ENCODE results near the gene LAMC2.
"Not testable (repeated sequence)": the region's sequence is repeated elsewhere in the genome, so short reads cannot be mapped to it uniquely, and the experiment has no call there.

DNA sequence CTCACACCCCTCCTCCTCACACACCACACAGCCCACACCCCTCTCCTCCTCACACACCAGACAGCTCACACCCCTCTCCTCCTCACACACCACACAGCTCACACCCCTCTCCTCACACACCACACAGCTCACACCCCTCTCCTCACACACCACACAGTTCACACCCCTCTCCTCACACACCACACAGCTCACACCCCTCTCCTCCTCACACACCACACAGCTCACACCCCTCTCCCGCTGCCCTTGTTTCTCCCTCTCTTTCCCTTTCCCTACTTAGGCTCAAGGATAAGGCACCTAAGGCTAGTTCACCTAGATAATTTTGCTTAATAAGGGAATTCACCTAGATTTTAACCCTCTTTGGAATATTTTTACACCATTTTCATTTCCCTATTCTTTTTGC is 36.0 kb upstream of the LAMC2 start:
- TF ChIP-seq, protein P1, sequence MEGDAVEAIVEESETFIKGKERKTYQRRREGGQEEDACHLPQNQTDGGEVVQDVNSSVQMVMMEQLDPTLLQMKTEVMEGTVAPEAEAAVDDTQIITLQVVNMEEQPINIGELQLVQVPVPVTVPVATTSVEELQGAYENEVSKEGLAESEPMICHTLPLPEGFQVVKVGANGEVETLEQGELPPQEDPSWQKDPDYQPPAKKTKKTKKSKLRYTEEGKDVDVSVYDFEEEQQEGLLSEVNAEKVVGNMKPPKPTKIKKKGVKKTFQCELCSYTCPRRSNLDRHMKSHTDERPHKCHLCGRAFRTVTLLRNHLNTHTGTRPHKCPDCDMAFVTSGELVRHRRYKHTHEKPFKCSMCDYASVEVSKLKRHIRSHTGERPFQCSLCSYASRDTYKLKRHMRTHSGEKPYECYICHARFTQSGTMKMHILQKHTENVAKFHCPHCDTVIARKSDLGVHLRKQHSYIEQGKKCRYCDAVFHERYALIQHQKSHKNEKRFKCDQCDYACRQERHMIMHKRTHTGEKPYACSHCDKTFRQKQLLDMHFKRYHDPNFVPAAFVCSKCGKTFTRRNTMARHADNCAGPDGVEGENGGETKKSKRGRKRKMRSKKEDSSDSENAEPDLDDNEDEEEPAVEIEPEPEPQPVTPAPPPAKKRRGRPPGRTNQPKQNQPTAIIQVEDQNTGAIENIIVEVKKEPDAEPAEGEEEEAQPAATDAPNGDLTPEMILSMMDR (IDR thresholded peaks at IDR 0.05) = not testable (repeated sequence)
- not testable (repeated sequence) for TF ChIP-seq EZH2phosphoT487 (IDR thresholded peaks at IDR 0.05)

Data from neural progenitor cell (in vitro differentiated cells).